ENCODE data around the gene LTA4H. TPM values are rescaled to one million over a fixed set of nuclear protein-coding genes. Genes with fewer than 3 reads are reported as not detected.
A peak's percentile ranks its signal among the peaks of the same experiment; 100 is the strongest.

Gene LTA4H
- total RNA-seq, 1 experiment from 2014 or later = 87.0 TPM

DNA sequence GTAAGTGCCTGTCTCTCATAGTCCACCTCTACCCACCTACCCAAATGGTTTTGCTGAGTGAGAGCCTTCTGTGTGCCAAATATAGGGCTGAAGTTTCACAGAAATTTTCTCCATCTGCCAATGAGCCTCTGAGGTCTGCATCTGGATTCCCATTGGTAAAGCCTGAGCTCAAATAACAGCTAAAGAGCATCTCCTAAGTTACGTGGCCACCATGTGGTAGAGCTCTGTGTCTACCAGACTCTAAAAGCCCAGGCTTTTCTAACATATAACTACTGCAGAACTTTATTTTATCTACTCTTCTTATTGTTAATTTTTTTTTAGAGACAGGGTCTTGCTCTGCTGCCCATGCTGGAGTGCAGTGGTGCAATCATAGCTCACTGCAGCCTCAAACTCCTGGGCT is 76.3 kb downstream of the LTA4H start:
- peak; percentile 13 for DNase-seq (ENCODE audit: low spot score)

DNA sequence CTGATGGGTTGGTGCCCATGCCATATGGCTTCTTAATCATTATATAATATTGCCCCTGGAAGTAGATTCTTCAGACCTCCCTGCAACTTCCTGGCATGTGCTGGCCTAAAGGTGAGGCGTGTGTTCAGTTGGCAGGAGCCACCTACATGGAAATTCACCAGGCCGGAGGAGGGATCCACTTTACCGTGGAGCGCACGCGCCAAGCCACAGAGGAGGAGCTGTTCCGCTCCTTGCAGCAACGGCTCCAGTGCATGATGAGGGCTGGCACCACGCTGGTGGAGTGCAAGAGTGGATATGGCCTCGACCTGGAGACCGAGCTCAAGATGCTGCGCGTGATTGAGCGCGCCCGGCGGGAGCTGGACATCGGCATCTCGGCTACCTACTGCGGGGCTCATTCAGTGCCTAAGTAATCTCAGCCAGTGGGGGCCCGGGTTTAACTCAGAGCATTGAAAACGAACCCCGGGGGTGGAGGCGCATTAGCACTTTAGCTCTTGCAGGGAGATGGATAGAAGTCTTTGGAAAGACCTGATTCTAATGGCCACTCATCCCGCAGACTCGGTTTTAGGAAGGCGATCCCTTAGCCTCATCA is 78.7 kb downstream of the LTA4H start:
- DNase-seq (ENCODE audit: low spot score) = no peak

- no peak for DNase-seq (ENCODE audit: low spot score)
These were observed 79.7 kb downstream of the LTA4H start for GRCh38 chr12:95955549-95956159.

DNA sequence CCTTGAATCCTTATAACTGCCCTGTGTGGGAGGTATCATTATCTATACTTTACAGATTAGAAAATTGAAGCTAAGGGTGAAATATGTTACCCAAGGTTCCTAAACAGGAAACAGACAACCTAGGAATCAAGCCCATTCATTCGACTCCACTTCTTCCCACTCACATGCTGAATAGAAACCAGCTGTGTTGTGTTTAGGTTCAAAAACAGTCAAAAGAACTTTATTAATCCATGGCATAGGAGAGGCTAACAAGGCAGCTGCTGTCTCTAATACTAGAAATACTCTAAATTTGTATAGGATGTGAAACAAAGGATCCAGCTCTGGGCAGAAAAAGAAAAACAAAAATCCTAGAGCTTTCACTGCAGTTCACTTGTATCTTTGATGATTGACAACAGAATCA is 82.4 kb downstream of the LTA4H start:
- no peak for DNase-seq (ENCODE audit: low spot score)

DNA sequence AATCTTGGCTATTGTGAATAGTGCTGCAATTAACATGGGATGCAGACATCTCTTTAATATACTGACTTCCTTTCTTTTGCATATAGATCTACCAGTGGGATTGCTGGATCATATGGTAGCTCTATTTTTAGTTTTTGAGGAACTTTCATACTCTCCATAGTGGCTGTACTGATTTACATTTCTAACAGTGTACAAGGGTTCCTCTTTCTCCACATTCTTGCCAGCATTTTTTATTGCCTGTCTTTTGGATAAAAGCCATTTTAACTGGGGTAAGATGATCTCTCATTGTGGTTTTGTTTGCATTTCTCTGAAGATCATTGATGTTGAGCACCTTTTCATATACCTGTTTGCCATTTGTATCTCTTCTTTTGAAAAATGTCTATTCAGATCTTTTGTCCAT is 83.9 kb downstream of the LTA4H start:
- DNase-seq (ENCODE audit: low spot score) = no peak

Other genes with a start within 250 kb of the LTA4H start
- 9.9 and 14.1 TPM in 2 replicates for gene NTN4, start 244.8 kb downstream of the LTA4H start, total RNA-seq (2014; rRNA removed; shearing (Covaris generic))
- gene SNRPF, start 176.6 kb downstream of the LTA4H start, total RNA-seq (2014; rRNA removed; shearing (Covaris generic)) = 34.3 and 54.8 TPM in 2 replicates
- 0.07 TPM in 1 of 2 replicates, not detected in the other for gene CCDC38, start 93.0 kb downstream of the LTA4H start, total RNA-seq (2014; rRNA removed; shearing (Covaris generic))
- 0.65 and 0.79 TPM in 2 replicates for gene AMDHD1, start 92.3 kb downstream of the LTA4H start, total RNA-seq (2014; rRNA removed; shearing (Covaris generic))
- not detected in 2 replicates for gene HAL, start 39.2 kb downstream of the LTA4H start, total RNA-seq (2014; rRNA removed; shearing (Covaris generic))
- gene ELK3, start 158.8 kb upstream of the LTA4H start, total RNA-seq (2014; rRNA removed; shearing (Covaris generic)) = 30.9 TPM in 2 replicates

Data from A172 (cell line).